ENCODE measurements around the gene TBC1D14. TPM values are rescaled to one million over a fixed set of nuclear protein-coding genes. Genes with fewer than 3 reads are reported as not detected.

The TBC1D14 gene
- polyA plus RNA-seq, 1 of the 3 experiments (the other 2 are of a cell fraction), result 39.5 TPM

DNA sequence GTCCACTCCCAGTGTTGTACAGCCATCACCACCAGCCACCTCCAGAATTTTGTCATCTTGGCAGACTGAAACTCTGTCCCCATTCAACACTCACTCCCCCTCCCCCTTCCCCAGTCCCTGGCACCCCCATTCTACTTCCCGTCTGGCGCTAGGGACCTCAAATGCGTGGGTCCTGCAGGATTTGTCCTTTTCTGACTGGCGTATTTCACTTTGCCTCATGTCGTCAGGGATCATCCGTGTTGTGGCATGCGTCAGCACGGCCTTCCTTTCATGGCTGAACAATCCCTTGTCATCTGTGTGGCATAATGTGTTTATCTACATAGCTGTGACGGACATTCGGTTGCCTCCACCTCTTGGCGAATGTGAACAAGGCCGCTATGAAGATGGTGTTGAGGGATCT is 139.0 kb downstream of the TBC1D14 start:
- no peak for TF ChIP-seq SIN3A (IDR thresholded peaks at IDR 0.05; ENCODE audit: borderline replicate concordance, low read depth, low read length)
- TF ChIP-seq TEAD4 (IDR thresholded peaks at IDR 0.05; ENCODE audit: borderline replicate concordance, insufficient read depth), result no peak
- TF ChIP-seq USF2 (IDR thresholded peaks at IDR 0.05; ENCODE audit: borderline replicate concordance, low read depth, low read length), result no peak
- TF ChIP-seq FOXJ3 (CRISPR knock-in tag; IDR thresholded peaks at IDR 0.05), result no peak
- CTCF ChIA-PET, result no interaction called here

DNA sequence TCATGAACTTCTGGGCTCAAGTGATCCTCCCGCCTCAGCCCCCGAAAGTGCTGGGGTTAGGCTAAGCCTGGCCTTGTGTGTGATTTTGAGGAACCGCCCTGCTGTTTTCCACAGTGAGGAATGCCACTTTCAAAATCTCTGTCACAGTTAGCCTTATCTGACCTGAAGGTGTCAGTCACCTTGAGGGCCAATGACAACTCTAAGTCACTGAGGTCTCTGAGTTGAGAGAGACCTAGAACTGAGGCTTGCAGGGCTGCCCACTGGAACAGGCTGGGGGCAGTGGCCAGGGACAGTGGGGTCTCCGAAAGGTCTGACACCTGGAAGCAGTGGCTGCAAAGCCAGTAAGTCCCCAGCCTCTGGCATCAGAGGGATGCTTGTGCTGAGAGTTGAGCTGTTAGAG is 139.7 kb downstream of the TBC1D14 start:
- Histone ChIP-seq H3K4me3 (ENCODE audit: low read depth in 2 of 2, low read length in 1 of 2) (no peak overlapping the region), H3K9ac (no peak overlapping the region), H3K4me1 (ENCODE audit: control insufficient read depth in 1 of 2, insufficient read depth in 2 of 2, low read depth in 1 of 2, low read length in 1 of 2) (peaks cover 8 to 17% of the 10 kb centered on the region in 2 experiments; a peak in 3 of 4 replicates), H3K9me2 (no peaks in the 10 kb centered on the region), H3K27me3 (ENCODE audit: insufficient read depth) (no peaks in the 10 kb centered on the region), H4K20me1 (ENCODE audit: insufficient read depth) (peaks cover 43% of the 10 kb centered on the region; the same call in 1 of the 2 replicates), H3K9me3 (no peaks in the 10 kb centered on the region), H3K4me2 (no peak overlapping the region), H2AFZ (ENCODE audit: low read depth) (no peak overlapping the region), H3K27ac (ENCODE audit: low read depth in 2 of 2, low read length in 1 of 2) (no peak overlapping the region), H3K36me3 (replicated peaks in 1 of 2; ENCODE audit: control insufficient read depth in 1 of 2, insufficient read depth in 2 of 2, low read length in 1 of 2) (peaks cover 0 to 13% of the 10 kb centered on the region in 2 experiments), H3F3A (replicated peaks; ENCODE audit: insufficient read depth) (peaks cover under 1% of the 10 kb centered on the region), H3K79me2 (ENCODE audit: insufficient read depth) (peaks cover 73% of the 10 kb centered on the region)
- 92% methylated on average over 2 of the region's 4 CpGs for WGBS (ENCODE audit: low lambda C conversion rate)
- ChIA-PET POLR2A (no interaction called here), CTCF (interaction anchor here (0.7 kb wide), 1 partner anchor 52 kb away, joined by 3 read pairs; no protein-coding TSS in a partner anchor)
- no peak for TF ChIP-seq GATA2 (CRISPR knock-in tag; IDR thresholded peaks at IDR 0.05)
- TF ChIP-seq RCOR1 (IDR thresholded peaks at IDR 0.05; ENCODE audit: low read length), result no peak
- TF ChIP-seq EZH2phosphoT487 (IDR thresholded peaks at IDR 0.05; ENCODE audit: borderline replicate concordance, low read depth), result no peak
- TF ChIP-seq NRF1 (IDR thresholded peaks at IDR 0.05; ENCODE audit: low read depth, low read length), result no peak
- no peak for TF ChIP-seq RFX5 (IDR thresholded peaks at IDR 0.05; ENCODE audit: low read length)
- no peak for TF ChIP-seq FOSL2 (IDR thresholded peaks at IDR 0.05; ENCODE audit: borderline replicate concordance, low read depth)
- no peak for TF ChIP-seq FOXJ3 (CRISPR knock-in tag; IDR thresholded peaks at IDR 0.05)
- no peak for TF ChIP-seq GABPA (IDR thresholded peaks at IDR 0.05; ENCODE audit: low read depth)
- TF ChIP-seq JUND (IDR thresholded peaks at IDR 0.05), result no peak
- no peak for TF ChIP-seq PBX3 (IDR thresholded peaks at IDR 0.05)
- no peak for TF ChIP-seq ELF1 (IDR thresholded peaks at IDR 0.05)
- TF ChIP-seq RXRA (IDR thresholded peaks at IDR 0.05; ENCODE audit: borderline replicate concordance, low read depth), result no peak
- no peak for TF ChIP-seq SIN3A (IDR thresholded peaks at IDR 0.05; ENCODE audit: borderline replicate concordance, low read depth, low read length)
- TF ChIP-seq REST (IDR thresholded peaks at IDR 0.05; ENCODE audit: low read depth, low read length), result no peak
- DNase-seq, result no peak

More for the DNA sequence above, 139.0 kb downstream of the TBC1D14 start:
- no peak for DNase-seq
- Histone ChIP-seq H4K20me1 (ENCODE audit: insufficient read depth) (peaks cover 49% of the 10 kb centered on the region; the same call in 1 of the 2 replicates), H3K9ac (no peak overlapping the region), H3K79me2 (ENCODE audit: insufficient read depth) (peaks cover 73% of the 10 kb centered on the region), H3K4me3 (ENCODE audit: low read depth in 2 of 2, low read length in 1 of 2) (no peak overlapping the region), H3K9me2 (no peaks in the 10 kb centered on the region), H3F3A (replicated peaks; ENCODE audit: insufficient read depth) (no peaks in the 10 kb centered on the region), H3K9me3 (no peaks in the 10 kb centered on the region), H3K27me3 (ENCODE audit: insufficient read depth) (no peaks in the 10 kb centered on the region), H3K4me2 (no peak overlapping the region), H3K4me1 (ENCODE audit: control insufficient read depth in 1 of 2, insufficient read depth in 2 of 2, low read depth in 1 of 2, low read length in 1 of 2) (peaks cover 8 to 21% of the 10 kb centered on the region in 2 experiments; a peak in 3 of 4 replicates), H3K27ac (ENCODE audit: low read depth in 2 of 2, low read length in 1 of 2) (no peak overlapping the region), H2AFZ (ENCODE audit: low read depth) (no peak overlapping the region), H3K36me3 (replicated peaks in 1 of 2; ENCODE audit: control insufficient read depth in 1 of 2, insufficient read depth in 2 of 2, low read length in 1 of 2) (peaks cover 0 to 11% of the 10 kb centered on the region in 2 experiments)
- POLR2A ChIA-PET, result no interaction called here
- WGBS (ENCODE audit: low lambda C conversion rate), result 99% methylated on average over 12 of the region's 12 CpGs
